GM18909 (cell line): ENCODE results near the gene DCC.
"Not testable (repeated sequence)": the region's sequence is repeated elsewhere in the genome, so short reads cannot be mapped to it uniquely, and the experiment has no call there.

Experiments used
- ATAC-seq: cut with Tn5 transposase; IDR thresholded peaks from one replicate; pipeline ENCODE4 v1.9.1; 2021; ENCODE audit warnings: mild to moderate bottlenecking; ENCODE audit not compliant: unreplicated experiment, poor library complexity

The DCC gene

GRCh38 chr18:52344881-52345280, 4.9 kb downstream of the DCC start:
- no peak for ATAC-seq

GRCh38 chr18:52345428-52345827, 5.4 kb downstream of the DCC start:
- no peak for ATAC-seq

DNA sequence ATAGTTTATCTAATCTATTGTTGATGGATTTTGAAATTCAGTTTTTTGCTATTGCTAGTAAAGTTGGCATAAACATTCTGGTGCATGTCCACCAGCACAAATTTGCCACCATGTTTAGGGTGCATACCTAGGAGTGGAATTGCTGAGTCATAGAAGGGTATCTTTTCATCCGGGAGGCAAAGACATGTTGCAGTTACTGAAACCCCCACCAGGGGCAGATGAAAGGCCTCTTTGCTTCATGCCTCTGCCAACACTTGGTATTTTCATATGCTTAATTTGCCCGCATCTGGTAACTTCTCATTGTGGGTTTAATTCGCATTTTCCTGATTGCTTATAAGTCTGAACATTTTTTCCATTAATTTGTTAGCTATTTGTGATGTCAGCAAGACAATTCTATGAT, 8.2 kb downstream of the DCC start:
- ATAC-seq, result no peak

- no peak for ATAC-seq
Observed at GRCh38 chr18:52349498-52349897, 9.5 kb downstream of the DCC start.

GRCh38 chr18:52352920-52353319, 12.9 kb downstream of the DCC start:
- ATAC-seq, result no peak

DNA sequence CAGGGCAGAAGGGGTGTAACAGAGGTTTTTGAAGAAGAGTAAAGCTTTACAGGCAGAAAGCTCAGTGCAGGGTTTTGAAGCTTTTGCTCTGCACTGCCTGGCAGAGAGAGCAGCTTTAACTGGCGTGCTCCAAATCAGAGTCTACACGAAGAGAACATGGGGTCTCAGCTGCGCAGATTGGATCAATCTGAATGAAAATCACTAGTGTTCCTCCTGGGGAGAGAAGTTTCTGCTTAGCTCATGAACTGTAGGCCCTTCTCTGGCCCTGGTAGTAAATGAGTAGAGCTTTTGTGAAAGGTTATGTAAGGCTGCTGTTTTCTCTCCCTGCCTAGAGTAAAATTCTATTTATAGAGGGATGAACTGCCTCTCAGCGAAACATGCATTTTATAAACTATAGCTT, 13.6 kb downstream of the DCC start:
- ATAC-seq, result no peak

- no peak for ATAC-seq
Observed at GRCh38 chr18:52363861-52364260, 23.9 kb downstream of the DCC start.

- ATAC-seq, result not testable (repeated sequence)
Observed at GRCh38 chr18:52366851-52367250, 26.9 kb downstream of the DCC start.

GRCh38 chr18:52367953-52368742, 28.2 kb downstream of the DCC start:
- ATAC-seq, result no peak

- ATAC-seq, result no peak
Observed at GRCh38 chr18:52370841-52371240, 30.8 kb downstream of the DCC start.

DNA sequence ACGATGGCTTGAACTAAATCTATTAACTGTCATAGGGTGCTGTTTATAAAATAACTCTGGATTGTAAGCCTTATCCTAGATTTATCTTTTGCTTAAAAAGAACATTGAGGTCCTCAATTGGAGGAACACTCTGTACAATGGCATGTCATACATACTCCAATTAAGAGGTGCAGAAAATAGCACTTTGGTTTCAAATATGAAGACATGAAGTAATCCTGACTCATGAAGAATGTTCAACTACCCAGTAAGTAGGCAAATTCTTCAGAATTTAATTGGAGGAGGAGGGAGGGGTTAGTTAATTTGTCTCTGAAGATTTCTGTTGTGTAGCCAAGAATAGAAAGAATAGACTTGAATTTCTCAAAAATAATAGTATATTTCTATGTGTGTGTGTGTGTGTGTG, 36.1 kb downstream of the DCC start:
- no peak for ATAC-seq

DNA sequence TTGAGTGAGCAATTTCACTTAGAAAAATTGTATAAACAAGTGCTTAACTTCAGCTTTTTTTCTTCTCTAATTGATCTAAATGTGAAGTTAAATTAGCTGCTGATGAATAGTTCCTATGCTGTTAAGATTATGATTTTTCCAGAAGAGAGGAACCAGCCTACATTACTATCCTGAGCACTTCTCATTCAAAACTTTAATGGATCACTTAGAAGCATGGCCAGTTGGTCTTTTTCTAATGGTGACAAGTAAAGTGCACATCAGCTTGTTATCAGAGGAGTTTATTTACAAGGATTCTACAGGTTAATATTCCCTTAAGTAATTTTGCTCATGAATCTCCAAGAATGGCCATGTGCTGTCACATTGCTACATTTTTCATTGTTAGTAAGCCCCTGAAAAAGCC, 37.1 kb downstream of the DCC start:
- ATAC-seq, result no peak

GRCh38 chr18:52386306-52386705, 46.3 kb downstream of the DCC start:
- ATAC-seq, result no peak

- no peak for ATAC-seq
Observed at GRCh38 chr18:52387175-52387574, 47.2 kb downstream of the DCC start.

GRCh38 chr18:52391810-52392559, 52.0 kb downstream of the DCC start:
- peak; percentile 64 for ATAC-seq

- ATAC-seq, result peak; percentile 56
Observed at GRCh38 chr18:52394602-52395001, 54.6 kb downstream of the DCC start.

GRCh38 chr18:52395146-52395852, 55.3 kb downstream of the DCC start:
- ATAC-seq, result peak; percentile 62

- no peak for ATAC-seq
Observed at GRCh38 chr18:52401236-52401635, 61.2 kb downstream of the DCC start.

- no peak for ATAC-seq
Observed at GRCh38 chr18:52402814-52403213, 62.8 kb downstream of the DCC start.

DNA sequence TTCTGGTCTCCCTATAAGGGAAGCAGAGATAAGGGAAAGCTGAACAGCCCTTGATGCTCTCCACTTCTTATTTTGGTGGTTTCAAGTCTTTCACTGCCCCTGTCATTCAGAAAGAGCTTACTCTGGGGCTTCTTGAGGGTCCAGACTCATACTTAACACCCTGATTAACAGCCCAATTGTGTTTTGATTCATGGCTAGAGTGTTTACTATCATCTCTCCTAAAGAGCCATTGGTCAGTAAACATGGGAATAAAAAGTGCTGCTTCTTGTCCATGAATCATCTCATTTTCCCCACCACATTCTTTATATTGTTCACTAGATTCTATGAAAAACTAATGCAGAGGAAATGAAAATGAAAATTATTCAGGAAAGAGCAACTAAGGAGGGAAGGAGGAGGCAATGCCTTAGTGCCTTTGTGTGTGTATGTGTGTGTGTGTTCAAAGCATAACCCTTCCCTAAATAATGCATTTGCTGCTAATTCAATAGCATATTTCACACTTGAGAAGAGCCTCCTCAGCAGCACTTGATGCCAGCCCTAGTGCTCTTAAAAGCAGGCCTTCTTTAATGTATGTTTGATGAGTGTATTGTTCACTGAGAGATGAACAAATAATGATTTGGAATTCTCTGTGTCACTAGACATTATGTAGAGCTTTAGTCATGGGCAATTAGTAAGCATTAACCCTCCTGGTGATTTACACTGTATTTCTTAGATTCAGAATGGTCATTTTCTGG, 63.5 kb downstream of the DCC start:
- no peak for ATAC-seq
